GM23338 (cell line): ENCODE results near the gene CCN2. TPM values are rescaled to one million over a fixed set of nuclear protein-coding genes. Genes with fewer than 3 reads are reported as not detected.

ENCODE experiments used
- ATAC-seq: fragments of 200-7000 bp; cut with Tn5 transposase; 3 replicates; pipeline ENCODE4 v1.9.1; 2020
- DNase-seq: peaks from one replicate; pipeline ENCODE4 v3.0.0-alpha.2; 2015; ENCODE audit warnings: low spot score
- H2AFZ ChIP-seq: fragments of 200-600 bp; sonication (generic); 2 replicates; pipeline ENCODE4 v1.8.0; 2016; ENCODE audit warnings: antibody characterized with exemption, mild to moderate bottlenecking, moderate library complexity
- H3F3A ChIP-seq: fragments of 200-600 bp; sonication (generic); replicated peaks from 2 replicates; pipeline ENCODE4 v1.8.0; 2017; ENCODE audit warnings: antibody characterized with exemption, mixed run types, low read depth
- H3K27ac ChIP-seq: fragments of 200-600 bp; sonication (generic); 2 replicates; pipeline ENCODE4 v1.6.1; 2016; ENCODE audit warnings: low read depth
- H3K27me3 ChIP-seq: fragments of 200-600 bp; sonication (generic); 2 replicates; pipeline ENCODE4 v1.8.0; 2016; ENCODE audit warnings: mild to moderate bottlenecking, mixed run types, moderate library complexity; ENCODE audit not compliant: insufficient read depth
- H3K36me3 ChIP-seq: fragments of 200-600 bp; sonication (generic); 2 replicates; pipeline ENCODE4 v1.8.0; 2016; ENCODE audit warnings: mild to moderate bottlenecking; ENCODE audit not compliant: insufficient read depth
- H3K4me1 ChIP-seq: fragments of 200-600 bp; sonication (generic); 2 replicates; pipeline ENCODE4 v1.8.0; 2016; ENCODE audit warnings: mild to moderate bottlenecking, moderate library complexity; ENCODE audit not compliant: insufficient read depth
- H3K4me2 ChIP-seq: fragments of 200-600 bp; sonication (generic); 2 replicates; pipeline ENCODE4 v1.7.1; 2017; ENCODE audit warnings: mixed run types
- H3K4me3 ChIP-seq: fragments of 200-600 bp; sonication (generic); 2 replicates; pipeline ENCODE4 v1.6.1; 2016; ENCODE audit warnings: mixed run types
- H3K79me2 ChIP-seq: fragments of 200-600 bp; sonication (generic); replicated peaks from 2 replicates; pipeline ENCODE4 v1.8.0; 2017; ENCODE audit warnings: mild to moderate bottlenecking; ENCODE audit not compliant: insufficient read depth
- H3K9me2 ChIP-seq: fragments of 200-600 bp; sonication (generic); 2 replicates; pipeline ENCODE4 v1.8.0; 2017; ENCODE audit not compliant: insufficient read depth
- H4K20me1 ChIP-seq: fragments of 200-600 bp; sonication (generic); replicated peaks from 2 replicates; pipeline ENCODE4 v1.8.0; 2017; ENCODE audit warnings: mild to moderate bottlenecking; ENCODE audit not compliant: insufficient read depth
- H3K27ac Mint-ChIP-seq: 2 replicates; pipeline ENCODE4 v1.8.0; 2020; ENCODE audit warnings: inconsistent platforms, mild to moderate bottlenecking, moderate library complexity, mixed read lengths
- H3K27me3 Mint-ChIP-seq: 3 replicates; pipeline ENCODE4 v1.8.0; 2022; ENCODE audit warnings: low read depth, mild to moderate bottlenecking, moderate library complexity, mixed read lengths, inconsistent platforms; ENCODE audit not compliant: insufficient read depth, poor library complexity
- H3K36me3 Mint-ChIP-seq: 3 replicates; pipeline ENCODE4 v1.8.0; 2021; ENCODE audit warnings: low read depth, mild to moderate bottlenecking, inconsistent platforms, moderate library complexity, mixed read lengths
- H3K4me1 Mint-ChIP-seq: 3 replicates; pipeline ENCODE4 v1.8.0; 2020; ENCODE audit warnings: mild to moderate bottlenecking, inconsistent platforms, mixed read lengths
- H3K4me3 Mint-ChIP-seq: 3 replicates; pipeline ENCODE4 v1.8.0; 2021; ENCODE audit warnings: moderate library complexity, mild to moderate bottlenecking, inconsistent platforms, mixed read lengths
- H3K9me3 Mint-ChIP-seq: 3 replicates; pipeline ENCODE4 v1.8.0; 2020; ENCODE audit warnings: moderate library complexity, mild to moderate bottlenecking, inconsistent platforms, mixed read lengths
- CREB1 ChIP-seq: fragments of 250-450 bp; sonication (Bioruptor Pico); IDR thresholded peaks from 2 replicates; pipeline ENCODE4 v1.5.0; 2020; ENCODE audit warnings: low read depth, mild to moderate bottlenecking, moderate library complexity
- EZH2 ChIP-seq: fragments of 200-600 bp; sonication (generic); IDR thresholded peaks from one replicate; pipeline ENCODE4 v1.8.0; 2017; ENCODE audit warnings: antibody characterized with exemption, mild to moderate bottlenecking, low read depth; ENCODE audit not compliant: unreplicated experiment
- JUNB ChIP-seq: IDR thresholded peaks from one replicate; pipeline ENCODE4 v1.6.1; 2016; ENCODE audit warnings: antibody characterized with exemption; ENCODE audit not compliant: unreplicated experiment
- NANOG ChIP-seq: IDR thresholded peaks from 2 replicates; pipeline ENCODE4 v1.6.1; 2016; ENCODE audit warnings: antibody characterized with exemption, borderline replicate concordance
- POLR2AphosphoS5 ChIP-seq: IDR thresholded peaks from 2 replicates; pipeline ENCODE4 v1.6.1; 2016; ENCODE audit warnings: antibody characterized with exemption, low read depth
- STAT1 ChIP-seq: IDR thresholded peaks from one replicate; pipeline ENCODE4 v1.6.1; 2016; ENCODE audit warnings: antibody characterized with exemption; ENCODE audit not compliant: unreplicated experiment
- ZNF114 ChIP-seq: fragments of 250-450 bp; sonication (Bioruptor Pico); IDR thresholded peaks from 2 replicates; pipeline ENCODE4 v1.5.0; 2020; ENCODE audit warnings: mild to moderate bottlenecking, moderate library complexity
- polyA plus RNA-seq: library from polyadenylated mRNA; unstranded; fragments of >200 nt; fragmentation: Nextera tagmentation; extraction: Ambion mirVana; gene quantifications from 2 replicates; pipeline ENCODE4 v1.2.1, GENCODE V29; 2016
- total RNA-seq: library from RNA; depleted of rRNA; stranded (reverse); fragments of >200 nt; shearing (Covaris generic); gene quantifications from 2 replicates; pipeline ENCODE4 v1.2.3, GENCODE V29; 2014
- TF ChIP-seq, protein P1 (sequence below), 2 experiments: fragments of 200-600 bp in 1 of 2; sonication (generic) in 1 of 2; conservative IDR thresholded peaks; 2 replicates each; pipeline versions ENCODE4 v1.5.1 to v1.6.1; 2016 to 2017; ENCODE audit warnings: antibody characterized with exemption in 2 of 2, low read depth in 2 of 2, mild to moderate bottlenecking in 2 of 2, moderate library complexity in 1 of 2
- TF ChIP-seq, protein P2 (sequence below): IDR thresholded peaks from 2 replicates; pipeline ENCODE4 v1.6.1; 2016; ENCODE audit warnings: antibody characterized with exemption

CCN2 gene
- total and polyA plus RNA-seq, 2 experiments from 2014 or later, result 128 to 159 TPM

GRCh38 chr6:131978522-131978921 is 27.4 kb upstream of the CCN2 start:
- H3K27ac Mint-ChIP-seq, result no peak overlapping the region
- H3K36me3 ChIP-seq, result no peaks in the 10 kb centered on the region
- no peak for DNase-seq
- no peaks in the 10 kb centered on the region for H3K27me3 ChIP-seq
- H3K4me1 ChIP-seq, result no peaks in the 10 kb centered on the region
- H3K4me3 Mint-ChIP-seq, result no peak overlapping the region
- H3F3A ChIP-seq, result no peaks in the 10 kb centered on the region
- H3K9me3 Mint-ChIP-seq, result no peaks in the 10 kb centered on the region
- no peak overlapping the region for H3K27ac ChIP-seq
- peaks cover 2% of the 10 kb centered on the region for H3K27me3 Mint-ChIP-seq
- H3K79me2 ChIP-seq, result no peaks in the 10 kb centered on the region
- no peaks in the 10 kb centered on the region for H3K36me3 Mint-ChIP-seq
- no peak for TF ChIP-seq JUNB
- no peaks in the 10 kb centered on the region for H3K9me2 ChIP-seq
- no peaks in the 10 kb centered on the region for H4K20me1 ChIP-seq
- H3K4me3 ChIP-seq, result no peak overlapping the region
- H3K4me1 Mint-ChIP-seq, result no peaks in the 10 kb centered on the region
- H2AFZ ChIP-seq, result no peak overlapping the region
- no peak overlapping the region for H3K4me2 ChIP-seq
- no peak for ATAC-seq

GRCh38 chr6:131976545-131977061 is 25.4 kb upstream of the CCN2 start:
- no peak for ATAC-seq
- H3K4me2 ChIP-seq, result no peak overlapping the region
- no peak overlapping the region for H2AFZ ChIP-seq
- no peaks in the 10 kb centered on the region for H3K27me3 ChIP-seq
- Mint-ChIP-seq H3K27ac (no peak overlapping the region), H3K9me3 (no peaks in the 10 kb centered on the region), H3K36me3 (no peaks in the 10 kb centered on the region), H3K27me3 (no peaks in the 10 kb centered on the region), H3K4me1 (no peaks in the 10 kb centered on the region), H3K4me3 (no peak overlapping the region)
- H3K4me3 ChIP-seq, result no peak overlapping the region
- no peaks in the 10 kb centered on the region for H3K4me1 ChIP-seq
- TF ChIP-seq, protein P1, sequence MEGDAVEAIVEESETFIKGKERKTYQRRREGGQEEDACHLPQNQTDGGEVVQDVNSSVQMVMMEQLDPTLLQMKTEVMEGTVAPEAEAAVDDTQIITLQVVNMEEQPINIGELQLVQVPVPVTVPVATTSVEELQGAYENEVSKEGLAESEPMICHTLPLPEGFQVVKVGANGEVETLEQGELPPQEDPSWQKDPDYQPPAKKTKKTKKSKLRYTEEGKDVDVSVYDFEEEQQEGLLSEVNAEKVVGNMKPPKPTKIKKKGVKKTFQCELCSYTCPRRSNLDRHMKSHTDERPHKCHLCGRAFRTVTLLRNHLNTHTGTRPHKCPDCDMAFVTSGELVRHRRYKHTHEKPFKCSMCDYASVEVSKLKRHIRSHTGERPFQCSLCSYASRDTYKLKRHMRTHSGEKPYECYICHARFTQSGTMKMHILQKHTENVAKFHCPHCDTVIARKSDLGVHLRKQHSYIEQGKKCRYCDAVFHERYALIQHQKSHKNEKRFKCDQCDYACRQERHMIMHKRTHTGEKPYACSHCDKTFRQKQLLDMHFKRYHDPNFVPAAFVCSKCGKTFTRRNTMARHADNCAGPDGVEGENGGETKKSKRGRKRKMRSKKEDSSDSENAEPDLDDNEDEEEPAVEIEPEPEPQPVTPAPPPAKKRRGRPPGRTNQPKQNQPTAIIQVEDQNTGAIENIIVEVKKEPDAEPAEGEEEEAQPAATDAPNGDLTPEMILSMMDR (conservative IDR thresholded peaks at IDR 0.05; ENCODE audit: low read depth in 2 of 2), result no peak
- TF ChIP-seq STAT1 (no peak), EZH2 (no peak), ZNF114 (CRISPR knock-in tag) (no peak), NANOG (no peak), POLR2AphosphoS5 (no peak), CREB1 (CRISPR knock-in tag) (no peak)
- TF ChIP-seq, protein P2, sequence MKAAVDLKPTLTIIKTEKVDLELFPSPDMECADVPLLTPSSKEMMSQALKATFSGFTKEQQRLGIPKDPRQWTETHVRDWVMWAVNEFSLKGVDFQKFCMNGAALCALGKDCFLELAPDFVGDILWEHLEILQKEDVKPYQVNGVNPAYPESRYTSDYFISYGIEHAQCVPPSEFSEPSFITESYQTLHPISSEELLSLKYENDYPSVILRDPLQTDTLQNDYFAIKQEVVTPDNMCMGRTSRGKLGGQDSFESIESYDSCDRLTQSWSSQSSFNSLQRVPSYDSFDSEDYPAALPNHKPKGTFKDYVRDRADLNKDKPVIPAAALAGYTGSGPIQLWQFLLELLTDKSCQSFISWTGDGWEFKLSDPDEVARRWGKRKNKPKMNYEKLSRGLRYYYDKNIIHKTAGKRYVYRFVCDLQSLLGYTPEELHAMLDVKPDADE, result no peak
- no peaks in the 10 kb centered on the region for H3K9me2 ChIP-seq
- no peak overlapping the region for H3K27ac ChIP-seq
- H3K36me3 ChIP-seq, result no peaks in the 10 kb centered on the region
- H3F3A ChIP-seq, result no peaks in the 10 kb centered on the region
- no peaks in the 10 kb centered on the region for H4K20me1 ChIP-seq
- H3K79me2 ChIP-seq, result no peaks in the 10 kb centered on the region
- no peak for DNase-seq
